DOHH2 (cell line): ENCODE data around the gene CNOT3.

Source experiments
- H3F3A ChIP-seq: fragments of 200-600 bp; sonication (generic), shearing (Covaris generic); 2 replicates; pipeline ENCODE4 v1.6.0; 2016; ENCODE audit warnings: antibody characterized with exemption, mild to moderate bottlenecking; ENCODE audit not compliant: control insufficient read depth, insufficient read depth
- H3K27ac ChIP-seq: fragments of 200-600 bp; sonication (generic); 2 replicates; pipeline ENCODE4 v1.5.1; 2014; ENCODE audit warnings: low read depth, mild to moderate bottlenecking, low read length, moderate library complexity
- H3K27me3 ChIP-seq: fragments of 200-600 bp; sonication (generic); 2 replicates; pipeline ENCODE4 v1.6.1; 2014; ENCODE audit warnings: mild to moderate bottlenecking, low read length, mixed read lengths; ENCODE audit not compliant: control insufficient read depth
- H3K36me3 ChIP-seq: fragments of 200-600 bp; sonication (generic); 2 replicates; pipeline ENCODE4 v1.6.1; 2014; ENCODE audit warnings: mild to moderate bottlenecking, low read length, moderate library complexity, mixed read lengths; ENCODE audit not compliant: control insufficient read depth
- H3K4me1 ChIP-seq: fragments of 200-600 bp; sonication (generic); 2 replicates; pipeline ENCODE4 v1.6.1; 2014; ENCODE audit warnings: mild to moderate bottlenecking, low read length, mixed read lengths; ENCODE audit not compliant: control insufficient read depth
- H3K4me2 ChIP-seq: fragments of 200-600 bp; sonication (generic); 2 replicates; pipeline ENCODE4 v1.6.0; 2014; ENCODE audit warnings: mild to moderate bottlenecking, low read length, moderate library complexity
- H3K4me3 ChIP-seq: fragments of 200-600 bp; sonication (generic); 2 replicates; pipeline ENCODE4 v1.5.1; 2014; ENCODE audit warnings: mild to moderate bottlenecking, low read length, mixed read lengths
- H3K79me2 ChIP-seq: fragments of 200-600 bp; sonication (generic); 2 replicates; pipeline ENCODE4 v1.6.1; 2014; ENCODE audit warnings: mild to moderate bottlenecking, low read length, mixed read lengths; ENCODE audit not compliant: control insufficient read depth
- H3K9me2 ChIP-seq: fragments of 200-600 bp; sonication (generic); replicated peaks from 2 replicates; pipeline ENCODE4 v1.6.1; 2014; ENCODE audit warnings: mild to moderate bottlenecking, low read length, mixed read lengths; ENCODE audit not compliant: control insufficient read depth
- H3K9me3 ChIP-seq: fragments of 200-600 bp; sonication (generic); 2 replicates; pipeline ENCODE4 v1.6.1; 2014; ENCODE audit warnings: antibody characterized with exemption, low read length, mixed read lengths; ENCODE audit not compliant: control insufficient read depth, insufficient read depth
- H4K20me1 ChIP-seq: fragments of 200-600 bp; sonication (generic); 2 replicates; pipeline ENCODE4 v1.6.0; 2014; ENCODE audit warnings: low read depth, mild to moderate bottlenecking, antibody characterized with exemption, low read length, moderate library complexity; ENCODE audit not compliant: control insufficient read depth, insufficient read depth
- EZH2phosphoT487 ChIP-seq: fragments of 200-600 bp; sonication (generic); IDR thresholded peaks from 2 replicates; pipeline ENCODE4 v1.6.1; 2017; ENCODE audit warnings: borderline replicate concordance, mild to moderate bottlenecking, antibody characterized with exemption, low read length, moderate library complexity, mixed read lengths
- TF ChIP-seq, protein P1 (sequence below): fragments of 200-600 bp; sonication (generic); IDR thresholded peaks from one replicate; pipeline ENCODE4 v1.5.1; 2014; ENCODE audit warnings: antibody characterized with exemption, mild to moderate bottlenecking, low read depth, low read length; ENCODE audit not compliant: poor library complexity, severe bottlenecking

Gene CNOT3

DNA sequence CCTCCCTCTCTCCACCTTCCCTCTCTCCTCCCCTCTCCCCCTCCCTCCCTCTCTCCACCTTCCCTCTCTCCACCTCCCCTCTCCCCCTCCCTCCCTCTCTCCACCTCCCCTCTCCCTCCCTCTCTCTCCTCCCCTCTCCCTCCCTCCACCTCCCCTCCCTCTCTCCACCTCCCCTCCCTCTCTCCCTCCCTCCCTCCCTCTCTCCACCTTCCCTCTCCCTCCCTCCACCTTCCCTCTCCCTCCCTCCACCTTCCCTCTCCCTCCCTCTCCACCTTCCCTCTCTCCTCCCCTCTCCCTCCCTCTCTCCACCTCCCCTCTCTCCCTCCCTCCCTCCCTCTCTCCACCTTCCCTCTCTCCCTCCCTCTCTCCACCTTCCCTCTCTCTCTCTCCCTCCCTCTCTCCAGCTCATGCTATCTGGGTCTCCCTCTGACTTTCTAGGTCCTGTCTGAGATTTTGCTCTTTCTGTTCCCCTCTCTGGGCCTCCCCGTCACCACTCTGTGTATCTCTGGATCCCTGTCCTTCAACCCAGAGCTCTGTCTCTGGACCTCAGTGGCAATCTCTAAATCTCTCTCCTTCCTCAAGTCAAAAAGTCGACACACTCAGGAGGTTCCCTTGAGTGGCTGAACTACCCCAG is 3.5 kb upstream of the CNOT3 start:
- Histone ChIP-seq H3K4me2 (no peak overlapping the region), H3K4me1 (peaks cover 18% of the 10 kb centered on the region), H3K4me3 (no peak overlapping the region), H3K36me3 (peaks cover 28% of the 10 kb centered on the region), H4K20me1 (0 out of 2 replicates have a peak, but pooled peaks cover 6% of the 10 kb centered on the region), H3K27ac (no peak overlapping the region), H3K9me2 (no peaks in the 10 kb centered on the region), H3K79me2 (peaks cover 15% of the 10 kb centered on the region), H3K27me3 (no peaks in the 10 kb centered on the region), H3F3A (no peaks in the 10 kb centered on the region), H3K9me3 (no peaks in the 10 kb centered on the region)
- TF ChIP-seq, protein P1, sequence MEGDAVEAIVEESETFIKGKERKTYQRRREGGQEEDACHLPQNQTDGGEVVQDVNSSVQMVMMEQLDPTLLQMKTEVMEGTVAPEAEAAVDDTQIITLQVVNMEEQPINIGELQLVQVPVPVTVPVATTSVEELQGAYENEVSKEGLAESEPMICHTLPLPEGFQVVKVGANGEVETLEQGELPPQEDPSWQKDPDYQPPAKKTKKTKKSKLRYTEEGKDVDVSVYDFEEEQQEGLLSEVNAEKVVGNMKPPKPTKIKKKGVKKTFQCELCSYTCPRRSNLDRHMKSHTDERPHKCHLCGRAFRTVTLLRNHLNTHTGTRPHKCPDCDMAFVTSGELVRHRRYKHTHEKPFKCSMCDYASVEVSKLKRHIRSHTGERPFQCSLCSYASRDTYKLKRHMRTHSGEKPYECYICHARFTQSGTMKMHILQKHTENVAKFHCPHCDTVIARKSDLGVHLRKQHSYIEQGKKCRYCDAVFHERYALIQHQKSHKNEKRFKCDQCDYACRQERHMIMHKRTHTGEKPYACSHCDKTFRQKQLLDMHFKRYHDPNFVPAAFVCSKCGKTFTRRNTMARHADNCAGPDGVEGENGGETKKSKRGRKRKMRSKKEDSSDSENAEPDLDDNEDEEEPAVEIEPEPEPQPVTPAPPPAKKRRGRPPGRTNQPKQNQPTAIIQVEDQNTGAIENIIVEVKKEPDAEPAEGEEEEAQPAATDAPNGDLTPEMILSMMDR = no peak
- TF ChIP-seq EZH2phosphoT487 = no peak

DNA sequence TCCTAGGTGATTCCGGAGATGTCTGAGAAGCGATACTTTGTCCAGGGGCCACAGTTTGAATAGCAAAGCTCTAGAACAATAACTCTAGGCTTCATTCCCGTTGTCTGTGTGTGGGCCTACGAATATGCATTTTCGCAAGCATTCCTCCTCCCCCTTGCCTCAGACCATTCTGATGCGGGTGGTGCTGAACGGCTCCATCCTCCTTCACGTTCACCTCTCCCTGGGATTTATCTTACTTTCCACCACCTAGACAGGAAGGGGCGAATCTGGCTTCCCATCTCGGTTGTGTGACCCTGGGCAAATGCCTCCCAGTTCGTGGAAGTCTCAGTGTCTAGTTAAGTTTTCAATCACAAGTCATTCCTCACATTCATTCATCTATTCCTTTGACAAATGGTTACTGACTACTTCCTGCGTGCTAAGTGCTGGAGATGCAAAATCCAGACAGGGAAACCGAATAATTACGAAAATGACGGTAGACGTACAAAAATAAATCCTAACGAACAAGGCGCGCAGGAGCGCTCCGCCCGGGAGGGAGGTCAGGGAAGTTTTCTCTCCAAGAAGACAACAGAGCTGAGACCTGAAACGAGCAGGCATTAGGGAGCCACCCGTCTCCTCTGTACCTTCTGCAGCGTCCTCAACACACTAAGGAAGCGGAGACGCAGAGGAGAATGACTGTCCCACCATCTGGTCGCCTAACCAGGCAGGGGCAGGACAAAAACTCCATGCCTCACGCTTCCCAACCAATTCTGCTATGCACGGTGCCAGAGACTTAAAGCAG is 1.3 kb upstream of the CNOT3 start:
- 0 out of 2 replicates have a peak, but pooled peaks cover 9% of the 10 kb centered on the region for H4K20me1 ChIP-seq
- TF ChIP-seq EZH2phosphoT487 = no peak
- TF ChIP-seq, protein P1 = no peak
- H3K4me3 ChIP-seq = peak overlapping the region; percentile 80
- H3K9me3 ChIP-seq = no peaks in the 10 kb centered on the region
- H3K4me2 ChIP-seq = peak overlapping the region; percentile 88
- peaks cover 37% of the 10 kb centered on the region for H3K79me2 ChIP-seq
- peaks cover 34% of the 10 kb centered on the region for H3K36me3 ChIP-seq
- H3K4me1 ChIP-seq = peaks cover 21% of the 10 kb centered on the region
- no peaks in the 10 kb centered on the region for H3F3A ChIP-seq
- no peaks in the 10 kb centered on the region for H3K9me2 ChIP-seq
- H3K27me3 ChIP-seq = no peaks in the 10 kb centered on the region
- H3K27ac ChIP-seq = no peak overlapping the region

DNA sequence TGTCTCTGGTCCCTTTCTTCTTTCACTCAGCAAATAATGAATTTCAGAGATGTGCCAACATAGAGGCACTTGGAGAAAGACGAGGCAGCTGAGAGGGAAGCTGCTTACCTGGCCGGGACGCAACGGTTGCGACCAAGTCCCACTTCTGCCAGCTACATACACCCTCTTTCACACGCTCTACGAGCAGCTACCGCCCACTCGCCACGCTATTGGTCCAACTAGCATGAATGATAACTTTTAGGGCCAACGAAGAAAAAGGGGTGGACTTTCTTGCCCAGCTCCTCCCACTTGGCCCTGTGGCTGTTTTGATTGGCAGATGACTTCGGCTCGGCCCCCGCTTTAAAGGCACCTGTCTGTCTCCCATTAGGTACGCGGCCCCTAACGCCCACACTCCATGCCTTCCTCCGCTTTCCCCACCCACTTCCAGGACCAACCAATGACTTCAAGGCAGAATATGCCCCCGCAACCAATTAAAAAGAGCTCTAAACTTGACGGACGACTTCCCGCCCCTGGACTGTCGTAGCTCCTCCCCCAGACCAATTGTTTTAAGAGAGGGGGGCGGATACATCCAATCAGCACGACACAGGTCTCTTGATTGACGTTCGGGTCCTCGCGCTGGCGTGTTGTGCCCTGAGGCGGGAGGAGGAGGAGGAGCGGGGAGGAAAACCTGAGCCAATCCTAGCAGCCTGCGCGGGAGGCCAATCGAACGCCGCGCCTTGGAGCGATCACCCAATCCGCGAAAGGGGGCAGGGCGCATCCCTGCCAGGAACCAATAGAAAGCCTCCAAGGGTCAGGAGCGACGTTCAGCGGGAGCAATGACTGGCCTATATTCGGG is 481 bp upstream of the CNOT3 start:
- Histone ChIP-seq H3K4me3 (peak overlapping the region; percentile 89), H3K27ac (peak overlapping the region; percentile 63; the same call in 1 of the 2 replicates), H3K9me2 (no peaks in the 10 kb centered on the region), H3K4me1 (peaks cover 21% of the 10 kb centered on the region), H4K20me1 (0 out of 2 replicates have a peak, but pooled peaks cover 9% of the 10 kb centered on the region), H3K9me3 (no peaks in the 10 kb centered on the region), H3K4me2 (peak overlapping the region; percentile 88), H3K36me3 (peaks cover 37% of the 10 kb centered on the region), H3K27me3 (no peaks in the 10 kb centered on the region), H3F3A (no peaks in the 10 kb centered on the region), H3K79me2 (peaks cover 45% of the 10 kb centered on the region)
- no peak for TF ChIP-seq EZH2phosphoT487
- TF ChIP-seq, protein P1 = no peak
